H1 (cell line): ENCODE data around the gene PFDN1.

Source experiments
- ATF3 ChIP-seq: IDR thresholded peaks from 2 replicates; pipeline ENCODE4 v1.6.1; 2011; ENCODE audit warnings: low read depth, mild to moderate bottlenecking, low read length; ENCODE audit not compliant: insufficient read depth
- CBX8 ChIP-seq: fragments of 300-800, 300-1000 bp; sonication (generic); IDR thresholded peaks from 2 replicates; pipeline ENCODE4 v1.7.1; 2016; ENCODE audit warnings: low read depth, low read length, borderline replicate concordance
- RFX5 ChIP-seq: IDR thresholded peaks from 2 replicates; pipeline ENCODE4 v1.6.1; 2011; ENCODE audit warnings: low read depth, low read length, improper control_type of control experiment, borderline replicate concordance
- TAF1 ChIP-seq: IDR thresholded peaks from 2 replicates; pipeline ENCODE4 v1.6.1; 2011; ENCODE audit warnings: mild to moderate bottlenecking, low read depth, low read length

GRCh38 chr5:140292212-140293036 is 10.5 kb downstream of the PFDN1 start:
- TF ChIP-seq TAF1 = no peak
- TF ChIP-seq CBX8 = no peak
- no peak for TF ChIP-seq RFX5
- no peak for TF ChIP-seq ATF3
